MM.1S (cell line): ENCODE results near the gene RPS19BP1.

Experiments
- DNase-seq: peaks from one replicate; pipeline ENCODE4 v3.0.0-alpha.2; 2015
- H2AFZ ChIP-seq: fragments of 300-600 bp; sonication (generic); 2 replicates; pipeline ENCODE4 v1.6.0; 2016; ENCODE audit warnings: antibody characterized with exemption, low read length
- H3F3A ChIP-seq: fragments of 300-600 bp; sonication (generic); 2 replicates; pipeline ENCODE4 v1.6.1; 2016; ENCODE audit warnings: mild to moderate bottlenecking, antibody characterized with exemption, low read length, moderate library complexity, mixed read lengths; ENCODE audit not compliant: insufficient read depth
- H3K27ac ChIP-seq: fragments of 300-600 bp; sonication (generic); 2 replicates; pipeline ENCODE4 v1.5.1; 2016; ENCODE audit warnings: mild to moderate bottlenecking, low read length
- H3K27me3 ChIP-seq: fragments of 300-600 bp; sonication (generic); replicated peaks from 2 replicates; pipeline ENCODE4 v1.6.0; 2016; ENCODE audit warnings: low read length; ENCODE audit not compliant: insufficient read depth
- H3K36me3 ChIP-seq: fragments of 300-600 bp; sonication (generic); replicated peaks from 2 replicates; pipeline ENCODE4 v1.6.1; 2016; ENCODE audit warnings: mild to moderate bottlenecking, low read length, mixed read lengths; ENCODE audit not compliant: insufficient read depth
- H3K4me1 ChIP-seq: fragments of 300-600 bp; sonication (generic); 2 replicates; pipeline ENCODE4 v1.6.1; 2016; ENCODE audit warnings: low read length, mixed read lengths
- H3K4me2 ChIP-seq: fragments of 300-600 bp; sonication (generic); 2 replicates; pipeline ENCODE4 v1.6.0; 2016; ENCODE audit warnings: low read depth, low read length
- H3K4me3 ChIP-seq: fragments of 300-600 bp; sonication (generic); 2 replicates; pipeline ENCODE4 v1.5.1; 2016; ENCODE audit warnings: low read length, mixed read lengths
- H3K79me2 ChIP-seq: fragments of 300-600 bp; sonication (generic); 2 replicates; pipeline ENCODE4 v1.6.1; 2016; ENCODE audit warnings: mixed run types, low read length, mixed read lengths
- H3K9ac ChIP-seq: fragments of 300-600 bp; sonication (generic); 2 replicates; pipeline ENCODE4 v1.6.1; 2016; ENCODE audit warnings: low read length, mixed read lengths
- H3K9me2 ChIP-seq: fragments of 300-600 bp; sonication (generic); replicated peaks from 2 replicates; pipeline ENCODE4 v1.6.1; 2016; ENCODE audit warnings: mild to moderate bottlenecking, low read length, mixed read lengths; ENCODE audit not compliant: insufficient read depth
- H3K9me3 ChIP-seq: fragments of 300-600 bp; sonication (generic); replicated peaks from 2 replicates; pipeline ENCODE4 v1.6.1; 2016; ENCODE audit warnings: mild to moderate bottlenecking, low read length, mixed read lengths; ENCODE audit not compliant: insufficient read depth
- H4K20me1 ChIP-seq: fragments of 300-600 bp; sonication (generic); 2 replicates; pipeline ENCODE4 v1.6.1; 2016; ENCODE audit warnings: mild to moderate bottlenecking, low read length, moderate library complexity, mixed read lengths; ENCODE audit not compliant: insufficient read depth
- EZH2 ChIP-seq: fragments of 300-600 bp; sonication (generic); optimal IDR thresholded peaks from 2 replicates; pipeline ENCODE3; 2017; ENCODE audit warnings: low read depth, mild to moderate bottlenecking, antibody characterized with exemption, low read length, mixed read lengths
- EZH2phosphoT487 ChIP-seq: fragments of 300-600 bp; sonication (generic); IDR thresholded peaks from 2 replicates; pipeline ENCODE4 v1.6.1; 2018; ENCODE audit warnings: antibody characterized with exemption, low read length
- TF ChIP-seq, protein P1 (sequence below): fragments of 300-600 bp; sonication (generic); IDR thresholded peaks from 2 replicates; pipeline ENCODE4 v1.5.1; 2016; ENCODE audit warnings: antibody characterized with exemption, low read length, mixed read lengths

The RPS19BP1 gene

DNA sequence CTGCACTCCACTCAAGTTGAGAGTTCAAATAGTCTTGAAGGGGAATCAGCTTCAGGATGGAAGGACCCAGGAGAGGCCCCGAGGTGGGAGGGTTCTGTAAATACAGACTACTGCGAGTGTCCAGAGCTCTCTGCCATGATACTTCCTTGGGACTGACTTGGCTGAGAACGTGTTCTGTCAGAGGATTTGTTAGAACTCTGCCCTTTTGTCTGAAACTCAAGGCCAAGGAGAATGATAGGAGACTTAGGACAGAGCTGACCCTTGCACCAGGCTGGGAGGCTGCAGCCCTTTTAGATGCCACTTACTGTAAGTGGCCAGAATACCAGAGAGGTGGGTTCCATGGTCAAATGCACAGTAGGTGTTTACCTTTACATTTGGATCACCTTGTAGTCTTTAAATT lies 15.1 kb downstream of the RPS19BP1 start:
- Histone ChIP-seq H3K27me3 (no peaks in the 10 kb centered on the region), H3K9me2 (no peaks in the 10 kb centered on the region), H4K20me1 (peaks cover 14% of the 10 kb centered on the region), H2AFZ (no peak overlapping the region), H3K9ac (no peak overlapping the region), H3F3A (peaks cover 70% of the 10 kb centered on the region), H3K79me2 (peaks cover 80% of the 10 kb centered on the region), H3K27ac (no peak overlapping the region), H3K4me3 (no peak overlapping the region), H3K4me1 (peaks cover 54% of the 10 kb centered on the region), H3K4me2 (no peak overlapping the region), H3K36me3 (peaks cover 21% of the 10 kb centered on the region), H3K9me3 (no peaks in the 10 kb centered on the region)
- TF ChIP-seq EZH2: no peak
- no peak for TF ChIP-seq EZH2phosphoT487
- TF ChIP-seq, protein P1, sequence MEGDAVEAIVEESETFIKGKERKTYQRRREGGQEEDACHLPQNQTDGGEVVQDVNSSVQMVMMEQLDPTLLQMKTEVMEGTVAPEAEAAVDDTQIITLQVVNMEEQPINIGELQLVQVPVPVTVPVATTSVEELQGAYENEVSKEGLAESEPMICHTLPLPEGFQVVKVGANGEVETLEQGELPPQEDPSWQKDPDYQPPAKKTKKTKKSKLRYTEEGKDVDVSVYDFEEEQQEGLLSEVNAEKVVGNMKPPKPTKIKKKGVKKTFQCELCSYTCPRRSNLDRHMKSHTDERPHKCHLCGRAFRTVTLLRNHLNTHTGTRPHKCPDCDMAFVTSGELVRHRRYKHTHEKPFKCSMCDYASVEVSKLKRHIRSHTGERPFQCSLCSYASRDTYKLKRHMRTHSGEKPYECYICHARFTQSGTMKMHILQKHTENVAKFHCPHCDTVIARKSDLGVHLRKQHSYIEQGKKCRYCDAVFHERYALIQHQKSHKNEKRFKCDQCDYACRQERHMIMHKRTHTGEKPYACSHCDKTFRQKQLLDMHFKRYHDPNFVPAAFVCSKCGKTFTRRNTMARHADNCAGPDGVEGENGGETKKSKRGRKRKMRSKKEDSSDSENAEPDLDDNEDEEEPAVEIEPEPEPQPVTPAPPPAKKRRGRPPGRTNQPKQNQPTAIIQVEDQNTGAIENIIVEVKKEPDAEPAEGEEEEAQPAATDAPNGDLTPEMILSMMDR: no peak
- no peak for DNase-seq

DNA sequence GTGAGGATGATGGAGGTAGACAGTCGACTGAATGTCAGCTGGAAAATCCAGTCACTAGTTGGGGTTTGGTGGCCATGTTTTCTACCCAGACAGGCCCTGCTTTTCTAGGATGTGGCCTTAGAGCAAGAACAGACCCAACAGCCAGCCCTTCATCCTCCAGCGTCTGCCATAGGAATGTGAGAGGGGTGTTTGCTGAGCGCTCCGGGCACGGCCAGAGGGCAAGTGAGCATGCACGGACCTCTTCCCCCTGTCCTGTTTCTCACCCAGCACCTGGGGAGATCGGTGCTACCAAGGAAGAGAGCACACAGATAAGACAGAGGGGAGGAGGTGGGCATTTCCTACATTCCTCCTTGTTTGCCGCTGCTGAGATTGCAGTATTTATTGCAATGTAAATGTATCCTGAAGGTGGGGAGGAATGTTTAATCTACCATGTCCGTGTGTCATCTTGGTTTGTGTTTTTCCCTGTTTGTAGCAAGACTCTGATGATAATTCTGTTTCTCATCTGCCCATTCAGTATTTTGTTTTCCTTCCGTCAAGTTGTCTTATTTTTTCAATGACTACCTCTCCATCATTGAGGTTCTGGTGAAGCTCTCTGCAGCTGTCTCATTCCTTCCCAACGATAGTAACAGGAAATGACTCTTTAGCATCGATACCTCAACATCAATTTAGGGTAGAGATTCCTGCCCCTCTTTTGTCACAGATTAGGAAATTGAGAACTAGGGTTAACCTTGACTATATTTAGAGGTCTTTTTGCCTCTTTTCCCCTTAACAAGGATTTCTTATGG lies 17.1 kb downstream of the RPS19BP1 start:
- Histone ChIP-seq H3K4me3 (peak overlapping the region; percentile 18; the same call in 1 of the 2 replicates), H3K27me3 (no peaks in the 10 kb centered on the region), H3K4me2 (peak overlapping the region; percentile 53), H2AFZ (no peak overlapping the region), H3K36me3 (peaks cover 10% of the 10 kb centered on the region), H4K20me1 (no peaks in the 10 kb centered on the region), H3K4me1 (peaks cover 50% of the 10 kb centered on the region), H3K79me2 (peaks cover 80% of the 10 kb centered on the region), H3K9ac (peak overlapping the region; percentile 34), H3F3A (peaks cover 50% of the 10 kb centered on the region), H3K27ac (peak overlapping the region; percentile 88), H3K9me2 (no peaks in the 10 kb centered on the region), H3K9me3 (no peaks in the 10 kb centered on the region)
- DNase-seq: peak; percentile 22
- TF ChIP-seq, protein P1: no peak
- TF ChIP-seq EZH2phosphoT487 (no peak), EZH2 (no peak)

DNA sequence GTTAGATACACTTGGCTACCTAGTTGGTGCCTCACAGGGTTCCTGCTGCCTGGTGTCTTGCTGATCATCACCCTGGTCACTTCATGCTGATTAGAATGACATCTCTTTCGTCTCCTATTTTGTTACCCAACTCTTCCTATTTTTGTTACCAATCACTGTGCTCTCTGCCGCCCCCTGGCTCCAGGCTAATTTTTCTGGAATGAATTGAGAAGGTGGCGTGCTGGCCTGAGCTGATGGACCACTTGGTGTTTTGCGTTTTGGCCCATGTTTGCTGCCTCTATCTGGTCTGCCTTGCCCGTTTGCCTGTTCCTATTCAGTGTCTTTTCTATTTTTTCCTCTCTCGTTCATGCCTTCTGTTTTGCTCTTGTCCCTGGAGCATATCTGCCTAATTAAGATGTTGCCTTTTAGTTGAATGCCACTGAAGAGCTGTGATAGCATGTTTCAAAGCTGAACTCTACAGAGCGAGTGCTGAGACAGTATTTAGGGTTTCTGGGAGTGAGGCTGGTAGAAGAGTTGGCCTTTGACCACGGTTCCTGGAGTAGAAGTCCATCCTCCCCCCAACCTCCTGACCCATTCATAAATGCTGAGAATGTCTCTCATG lies 18.1 kb downstream of the RPS19BP1 start:
- peak overlapping the region; percentile 88; the same call in 1 of the 2 replicates for H3K27ac ChIP-seq
- no peaks in the 10 kb centered on the region for H4K20me1 ChIP-seq
- no peak overlapping the region for H2AFZ ChIP-seq
- H3K9me3 ChIP-seq: no peaks in the 10 kb centered on the region
- H3K9ac ChIP-seq: no peak overlapping the region
- no peaks in the 10 kb centered on the region for H3K9me2 ChIP-seq
- H3K79me2 ChIP-seq: peaks cover 87% of the 10 kb centered on the region
- peaks cover 10% of the 10 kb centered on the region for H3K36me3 ChIP-seq
- DNase-seq: no peak
- no peaks in the 10 kb centered on the region for H3K27me3 ChIP-seq
- H3K4me2 ChIP-seq: peak overlapping the region; percentile 53
- peaks cover 50% of the 10 kb centered on the region for H3K4me1 ChIP-seq
- H3K4me3 ChIP-seq: no peak overlapping the region
- TF ChIP-seq, protein P1: peak; percentile 72
- no peak for TF ChIP-seq EZH2phosphoT487
- H3F3A ChIP-seq: peaks cover 49% of the 10 kb centered on the region
